ENCODE measurements around the gene FUT8. TPM values are rescaled to one million over a fixed set of nuclear protein-coding genes. Genes with fewer than 3 reads are reported as not detected.

Gene FUT8
- total RNA-seq, 4 donors from 2014 or later, result 7.9 to 27.5 (median 12.8) TPM

- H3K36me3 ChIP-seq, result no peaks in the 10 kb centered on the region
- no peaks in the 10 kb centered on the region for H3K27me3 ChIP-seq
- TF ChIP-seq POLR2A (IDR thresholded peaks at IDR 0.05) (no peak), EP300 (IDR thresholded peaks at IDR 0.05; ENCODE audit: low read depth) (no peak), POLR2AphosphoS5 (IDR thresholded peaks at IDR 0.05) (no peak), CTCF (IDR thresholded peaks at IDR 0.05) (no peak)
- no peak for DNase-seq
- no peak overlapping the region for H3K4me3 ChIP-seq
- no peaks in the 10 kb centered on the region for H3K9me3 ChIP-seq
- WGBS, 2 donors (ENCODE audit: low coverage in 1 of 2), result 88 to 92% methylated on average over 1 of the region's 1 CpG
- H3K27ac ChIP-seq, result no peak overlapping the region
- H3K4me1 ChIP-seq, result no peaks in the 10 kb centered on the region
- in situ Hi-C loops (cut with MboI; ENCODE audit: low pct_ligation_motif_present in 1 of 4, low pct_unique_long_range_greater_than_20kb in 1 of 4, low sequenced_read_pairs in 3 of 4) (no loop called here), intact Hi-C loops (cut with DNase I; ENCODE audit: low total_unique reads) (no loop called here)
These were observed 27.7 kb downstream of the FUT8 start for GRCh38 chr14:65440230-65440629.

- DNase-seq, result no peak
- no peaks in the 10 kb centered on the region for H3K36me3 ChIP-seq
These were observed 31.7 kb downstream of the FUT8 start for GRCh38 chr14:65444230-65444629.

GRCh38 chr14:65446159-65446558 is 33.6 kb downstream of the FUT8 start:
- Histone ChIP-seq H3K4me3 (no peak overlapping the region), H3K9me3 (no peaks in the 10 kb centered on the region), H3K27me3 (no peaks in the 10 kb centered on the region), H3K4me1 (no peaks in the 10 kb centered on the region), H3K27ac (no peak overlapping the region), H3K36me3 (no peaks in the 10 kb centered on the region)
- no peak for DNase-seq
- WGBS, 2 donors (ENCODE audit: low coverage in 1 of 2), result 66 to 86% methylated on average over 1 of the region's 1 CpG
- intact Hi-C loops (cut with DNase I; ENCODE audit: low total_unique reads), result no loop called here
- in situ Hi-C loops (cut with MboI; ENCODE audit: low pct_ligation_motif_present in 1 of 4, low pct_unique_long_range_greater_than_20kb in 1 of 4, low sequenced_read_pairs in 3 of 4), result no loop called here
- TF ChIP-seq EP300 (IDR thresholded peaks at IDR 0.05; ENCODE audit: low read depth) (no peak), CTCF (IDR thresholded peaks at IDR 0.05) (no peak), POLR2A (IDR thresholded peaks at IDR 0.05) (no peak), POLR2AphosphoS5 (IDR thresholded peaks at IDR 0.05) (no peak)

More at GRCh38 chr14:65444230-65444629, 31.7 kb downstream of the FUT8 start:
- Histone ChIP-seq H3K9me3 (no peaks in the 10 kb centered on the region), H3K27me3 (no peaks in the 10 kb centered on the region), H3K4me3 (no peak overlapping the region), H3K27ac (no peak overlapping the region), H3K4me1 (no peaks in the 10 kb centered on the region)
- intact Hi-C loops (cut with DNase I; ENCODE audit: low total_unique reads) (loop anchor here (2.0 kb wide), 1 partner anchor 77 kb away; no protein-coding TSS in a partner anchor), in situ Hi-C loops (cut with MboI; ENCODE audit: low pct_ligation_motif_present in 1 of 4, low pct_unique_long_range_greater_than_20kb in 1 of 4, low sequenced_read_pairs in 3 of 4) (no loop called here)
- 86 to 100% methylated on average over 1 of the region's 1 CpG for WGBS, 2 donors (ENCODE audit: low coverage in 1 of 2)
- no peak for TF ChIP-seq POLR2A (IDR thresholded peaks at IDR 0.05)
- TF ChIP-seq EP300 (IDR thresholded peaks at IDR 0.05; ENCODE audit: low read depth), result no peak
- TF ChIP-seq CTCF (IDR thresholded peaks at IDR 0.05), result no peak
- TF ChIP-seq POLR2AphosphoS5 (IDR thresholded peaks at IDR 0.05), result no peak

GRCh38 chr14:65449647-65450046 is 37.1 kb downstream of the FUT8 start:
- Histone ChIP-seq H3K27me3 (no peaks in the 10 kb centered on the region), H3K4me3 (no peak overlapping the region), H3K36me3 (no peaks in the 10 kb centered on the region), H3K27ac (no peak overlapping the region), H3K9me3 (no peaks in the 10 kb centered on the region), H3K4me1 (peaks cover 0 to 8% (median 0%) of the 10 kb centered on the region in 4 donors)
- TF ChIP-seq POLR2AphosphoS5 (IDR thresholded peaks at IDR 0.05) (no peak), CTCF (IDR thresholded peaks at IDR 0.05) (no peak), POLR2A (IDR thresholded peaks at IDR 0.05) (no peak), EP300 (IDR thresholded peaks at IDR 0.05; ENCODE audit: low read depth) (no peak)
- in situ Hi-C loops (cut with MboI; ENCODE audit: low pct_ligation_motif_present in 1 of 4, low pct_unique_long_range_greater_than_20kb in 1 of 4, low sequenced_read_pairs in 3 of 4), result no loop called here
- intact Hi-C loops (cut with DNase I; ENCODE audit: low total_unique reads), result no loop called here
- 86 to 100% methylated on average over 1 of the region's 1 CpG for WGBS, 2 donors (ENCODE audit: low coverage in 1 of 2)
- DNase-seq, result no peak
